ENCODE results near the gene PCIF1.
"Not testable (repeated sequence)": the region's sequence is repeated elsewhere in the genome, so short reads cannot be mapped to it uniquely, and the experiment has no call there.

PCIF1 gene

DNA sequence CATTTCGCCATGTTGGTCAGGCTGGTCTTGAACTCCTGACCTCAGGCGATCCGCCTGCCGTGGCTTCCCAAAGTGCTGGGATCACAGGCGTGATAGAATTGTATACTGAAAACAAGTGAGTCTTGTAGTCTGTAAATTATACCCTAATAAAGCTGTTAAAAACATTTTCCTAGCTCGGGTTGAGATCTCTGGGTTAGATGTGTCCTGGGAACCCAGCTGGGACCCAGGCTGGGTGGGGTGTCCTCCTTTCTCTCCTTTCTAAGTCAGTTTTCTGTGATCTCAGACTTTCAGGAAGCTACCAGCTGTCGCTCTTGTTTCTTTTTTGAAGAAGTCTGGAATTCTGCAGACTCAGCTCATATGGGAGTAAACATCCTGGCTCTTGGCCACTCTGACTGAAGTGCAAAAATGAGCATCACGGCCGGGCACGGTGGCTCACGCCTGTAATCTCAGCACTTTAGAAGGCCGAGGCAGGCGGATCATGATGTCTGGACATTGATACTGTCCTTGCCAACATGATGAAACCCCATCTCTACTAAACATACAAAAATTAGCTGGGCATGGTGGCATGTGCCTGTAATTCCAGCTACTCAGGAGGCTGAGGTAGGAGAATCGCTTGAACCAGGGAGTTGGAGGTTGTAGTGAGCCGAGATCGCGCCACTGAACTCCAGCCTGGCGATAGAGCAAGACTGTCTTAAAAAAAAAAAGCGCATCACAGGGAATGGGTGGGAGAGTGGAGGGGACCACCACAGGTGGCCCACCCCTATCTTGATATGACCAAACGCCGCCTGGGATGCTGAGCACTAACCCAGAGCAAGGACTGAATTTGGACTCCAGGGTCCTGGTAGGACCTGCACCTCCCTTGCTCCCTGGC lies 9.9 kb upstream of the PCIF1 start:
- DNase-seq = no peak

DNA sequence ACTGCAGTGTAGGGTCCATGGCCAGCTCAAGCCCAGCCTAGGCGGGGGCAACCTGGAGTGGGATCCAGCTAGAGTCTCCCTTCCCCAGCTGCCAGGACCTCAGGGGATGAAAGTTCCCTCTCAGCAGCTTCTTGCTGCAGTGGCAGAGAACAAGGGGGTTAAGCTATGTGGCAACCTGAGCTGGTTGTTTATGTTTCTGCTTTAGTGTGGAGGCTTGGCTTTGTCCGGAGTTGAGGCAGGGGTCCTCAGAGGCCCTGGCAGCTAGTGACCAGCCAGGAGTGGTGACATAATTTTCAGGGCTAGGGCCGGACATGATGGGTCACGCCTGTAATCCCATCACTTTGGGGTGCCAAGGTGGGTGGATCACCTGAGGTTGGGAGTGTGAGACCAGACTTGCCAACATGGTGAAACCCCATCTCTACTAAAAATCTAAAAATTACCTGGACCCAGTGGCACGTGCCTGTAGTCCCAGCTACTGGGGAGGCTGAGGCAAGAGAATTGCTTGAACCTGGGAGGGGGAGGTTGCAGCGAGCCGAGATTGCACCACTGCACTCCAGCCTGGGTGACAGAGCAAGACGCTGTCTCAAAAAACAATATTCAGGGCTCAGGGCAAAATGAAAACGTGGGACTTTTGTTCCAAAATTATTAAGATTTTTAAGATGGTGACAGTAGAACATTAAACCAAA lies 8.5 kb upstream of the PCIF1 start:
- no peak for DNase-seq

DNA sequence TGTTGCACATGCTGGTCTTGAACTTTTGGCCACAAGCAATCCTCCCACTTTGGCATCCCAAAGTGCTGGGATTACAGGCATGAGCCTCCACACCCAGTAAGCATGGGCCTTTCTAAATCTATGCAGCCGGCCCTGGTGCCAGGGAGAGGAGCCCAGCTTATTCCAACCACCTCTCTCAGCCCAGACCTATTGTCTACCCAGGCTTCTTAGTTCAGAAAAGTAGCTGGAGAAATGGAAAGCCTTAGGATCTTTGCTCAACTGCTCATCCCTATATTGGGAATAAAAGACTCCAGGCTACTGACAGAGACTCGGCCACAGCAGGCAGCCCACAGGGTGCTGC lies 7.8 kb upstream of the PCIF1 start:
- DNase-seq = no peak

DNA sequence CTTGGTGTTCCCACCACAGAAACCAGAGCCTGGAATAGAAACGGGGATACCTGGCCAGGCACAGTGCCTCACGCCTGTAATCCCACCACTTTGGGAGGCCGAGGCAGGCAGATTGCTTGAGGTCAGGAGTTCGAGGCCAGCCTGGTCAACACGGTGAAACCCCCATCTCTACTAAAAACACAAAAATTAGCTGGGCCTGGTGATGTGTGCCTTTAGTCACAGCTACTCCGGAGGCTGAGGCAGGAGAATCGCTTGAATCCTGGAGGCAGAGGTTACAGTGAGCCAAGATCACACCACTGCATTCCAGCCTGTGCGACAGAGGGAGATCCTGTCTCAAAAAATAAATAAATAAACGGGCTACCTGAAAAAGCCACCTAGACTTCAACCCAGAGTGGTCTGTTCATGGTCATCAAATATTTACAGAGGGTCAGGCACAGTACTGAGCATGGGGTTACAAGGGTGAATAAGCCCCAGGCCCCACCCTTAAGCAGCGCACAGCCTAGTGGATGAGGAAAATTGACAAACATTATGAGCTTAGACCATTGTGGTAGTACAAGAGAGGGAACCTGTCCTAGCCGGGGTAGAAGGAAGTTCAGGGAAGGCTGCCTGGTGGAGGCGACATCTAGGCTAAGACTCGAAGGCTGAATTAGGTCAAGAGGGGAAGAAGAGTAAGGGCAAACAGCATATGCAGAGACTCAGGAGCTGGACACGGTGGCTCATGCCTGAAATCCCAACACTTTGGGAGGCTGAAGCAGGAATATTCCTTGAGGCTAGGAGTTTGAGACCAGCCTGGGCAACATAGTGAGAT lies 7.2 kb upstream of the PCIF1 start:
- DNase-seq = no peak

DNA sequence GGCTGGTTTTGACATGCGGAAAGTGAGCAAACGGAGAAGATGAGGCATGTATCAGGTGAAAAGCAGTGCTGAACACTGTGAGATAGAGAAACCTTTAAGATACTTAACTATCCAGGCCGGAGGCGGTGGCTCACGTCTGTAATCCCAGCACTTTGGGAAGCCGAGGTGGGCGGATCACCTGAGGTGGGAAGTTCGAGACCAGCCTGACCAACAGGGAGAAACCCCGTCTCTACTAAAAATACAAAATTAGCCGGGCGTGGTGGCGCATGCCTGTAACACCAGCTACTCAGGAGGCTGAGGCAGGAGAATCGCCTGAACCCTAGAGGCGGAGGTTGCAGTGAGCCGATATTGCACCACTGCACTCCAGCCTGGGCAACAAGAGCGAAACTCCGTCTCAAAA lies 2.8 kb upstream of the PCIF1 start:
- DNase-seq = not testable (repeated sequence)

DNA sequence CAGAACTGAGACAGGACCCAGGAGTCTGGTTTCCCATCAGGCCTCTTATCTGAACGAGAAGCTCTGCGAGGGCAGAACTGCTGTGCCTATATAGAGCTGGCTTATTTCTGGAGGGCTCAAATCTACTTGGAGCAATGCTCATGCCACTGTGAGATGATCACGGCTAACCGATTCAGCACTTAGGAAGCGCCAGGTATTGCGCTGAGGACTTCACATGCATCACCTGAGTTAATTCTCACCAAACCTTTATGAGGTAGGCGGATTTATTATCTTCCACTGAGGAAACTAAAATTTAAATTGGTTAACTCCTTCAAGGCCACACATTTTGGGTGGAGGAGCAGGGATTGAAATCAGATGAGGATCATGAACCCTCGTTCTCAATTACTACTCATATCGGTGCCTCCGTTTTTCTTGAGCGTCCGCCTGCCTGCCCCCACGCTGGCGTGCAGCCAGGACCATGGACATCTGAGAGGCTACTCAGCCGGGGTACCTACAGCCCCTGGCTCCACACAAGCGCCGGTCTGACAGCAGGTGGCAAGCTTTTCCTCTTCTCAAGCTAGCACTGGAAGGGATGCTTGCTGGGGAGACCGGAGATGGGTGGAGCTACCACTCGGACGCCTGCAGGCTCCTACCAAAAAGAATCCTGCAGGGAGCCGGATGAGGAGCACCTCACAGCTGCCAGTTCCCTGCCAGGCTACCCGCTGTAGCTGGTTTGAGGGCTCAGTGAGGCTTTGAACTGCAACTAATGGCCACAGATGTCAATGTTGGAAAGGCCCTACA lies 1.0 kb upstream of the PCIF1 start:
- peak; percentile 36 for DNase-seq

DNA sequence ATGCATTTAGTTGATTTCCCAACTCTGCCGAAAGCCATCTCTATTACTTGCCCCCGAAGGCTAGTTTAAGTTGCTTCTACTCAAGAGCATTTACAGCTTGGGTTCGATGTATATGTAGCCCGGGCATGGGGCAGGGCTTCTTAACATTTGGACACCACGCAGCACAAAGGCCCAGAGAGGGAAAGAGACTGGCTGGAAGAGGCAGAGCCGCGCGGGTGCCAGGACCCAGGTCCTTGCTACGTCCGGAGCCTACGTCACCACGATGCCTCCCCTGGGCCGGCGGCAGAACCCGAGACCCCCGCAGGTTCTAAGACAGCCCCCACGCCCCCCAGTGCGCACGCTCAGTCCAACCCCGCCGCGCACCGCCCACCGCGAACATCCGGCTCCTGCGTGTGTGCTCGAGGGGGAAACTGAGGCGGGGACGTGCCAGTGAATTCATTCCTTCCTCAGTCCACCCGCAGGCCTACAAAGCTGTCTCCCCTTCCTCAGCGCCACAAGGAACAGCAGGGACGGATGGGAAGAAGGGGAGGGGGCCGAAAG lies 367 bp upstream of the PCIF1 start:
- DNase-seq = peak; percentile 64

DNA sequence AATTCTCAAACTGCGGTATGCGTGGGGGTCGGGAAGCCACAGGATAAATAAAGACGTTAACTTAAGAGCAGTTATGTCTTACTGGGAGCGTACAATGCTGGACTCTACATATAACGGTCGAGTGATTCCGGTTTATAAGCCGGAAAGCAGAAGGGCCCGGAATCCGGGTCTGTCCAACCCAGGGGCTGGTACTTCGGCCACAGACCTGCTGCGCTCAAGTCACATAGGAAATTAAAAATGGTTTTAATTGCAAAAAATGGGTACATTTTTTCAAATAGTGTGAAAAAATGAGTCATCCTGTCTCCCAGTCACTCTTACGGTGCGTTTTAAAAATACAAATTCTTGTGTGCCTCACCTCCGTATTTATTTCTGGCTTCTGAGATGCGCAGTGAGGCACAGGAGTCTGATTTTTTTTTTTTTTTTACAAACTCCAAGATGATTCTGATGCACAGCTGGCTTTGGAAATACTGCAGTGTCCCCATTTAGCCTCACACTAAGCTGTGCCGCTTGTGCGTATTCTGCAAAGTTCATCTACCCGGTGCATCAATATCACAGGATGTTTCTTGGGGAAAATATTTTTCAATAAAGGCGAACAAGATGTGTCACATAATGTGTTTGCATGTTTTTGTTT lies 1.0 kb downstream of the PCIF1 start:
- no peak for DNase-seq

DNA sequence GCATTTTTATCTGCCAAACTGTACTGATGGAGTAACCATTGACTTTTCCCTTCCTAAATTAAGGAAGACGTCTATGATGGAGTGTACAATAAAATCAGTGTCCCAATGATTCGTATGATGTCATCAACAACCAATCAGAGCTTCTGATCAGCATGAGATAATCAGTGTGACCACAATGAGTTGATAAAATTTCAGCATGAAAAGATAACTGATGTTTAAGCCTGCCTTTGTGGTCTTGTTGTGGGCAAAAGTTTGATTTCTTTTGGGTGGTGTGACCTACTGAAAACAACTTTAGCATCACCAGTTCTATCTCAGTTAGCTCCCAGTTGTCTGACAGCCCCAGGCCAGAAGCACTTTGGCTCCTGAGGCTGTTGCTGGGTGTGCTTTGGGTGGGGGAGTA lies 3.3 kb downstream of the PCIF1 start:
- DNase-seq = no peak

DNA sequence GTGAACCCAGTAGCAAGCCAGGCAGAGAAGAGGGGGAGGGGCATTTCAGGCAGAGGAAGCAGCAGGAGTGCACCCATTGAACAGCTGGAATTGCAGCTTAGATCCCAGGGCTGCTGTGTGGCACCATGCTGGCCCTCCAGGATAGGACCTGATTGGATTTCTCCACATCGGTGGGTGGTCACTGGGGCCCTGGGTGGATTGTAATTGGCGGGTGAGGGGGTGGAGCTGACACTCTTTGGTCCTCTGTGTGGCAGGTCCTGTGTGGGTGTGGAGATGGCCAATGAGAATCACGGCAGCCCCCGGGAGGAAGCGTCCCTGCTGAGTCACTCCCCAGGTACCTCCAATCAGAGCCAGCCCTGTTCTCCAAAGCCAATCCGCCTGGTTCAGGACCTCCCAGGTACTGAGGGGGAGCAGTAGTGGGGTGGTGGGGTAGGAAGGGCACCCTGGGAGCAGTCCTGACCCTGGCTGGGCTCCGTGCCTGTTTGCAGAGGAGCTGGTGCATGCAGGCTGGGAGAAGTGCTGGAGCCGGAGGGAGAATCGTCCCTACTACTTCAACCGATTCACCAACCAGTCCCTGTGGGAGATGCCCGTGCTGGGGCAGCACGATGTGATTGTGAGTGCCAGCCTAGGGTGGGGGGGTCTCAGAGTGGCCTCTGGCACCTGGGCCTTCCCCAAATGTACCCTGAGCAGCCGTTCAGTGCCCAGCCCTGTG lies 4.4 kb downstream of the PCIF1 start:
- DNase-seq = no peak

DNA sequence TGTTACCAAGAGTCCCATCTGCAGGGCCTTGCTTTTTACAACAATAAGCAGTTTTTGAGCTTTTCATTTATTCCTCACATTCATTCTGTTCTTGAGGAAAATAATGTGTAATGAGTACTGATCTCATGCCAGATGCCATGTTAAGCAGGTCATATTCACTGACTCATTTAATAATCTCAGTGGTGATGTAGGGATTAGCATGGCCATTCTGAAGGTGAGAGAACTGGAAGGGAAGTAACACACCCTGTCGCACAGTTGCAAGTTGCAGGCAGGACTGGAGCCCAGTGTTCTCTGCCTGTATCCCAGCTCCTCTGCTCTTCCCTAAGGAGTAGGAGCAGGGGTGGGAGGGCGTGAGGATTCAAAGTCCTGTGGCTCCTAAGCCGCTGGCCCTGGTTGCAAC lies 5.6 kb downstream of the PCIF1 start:
- DNase-seq = no peak

DNA sequence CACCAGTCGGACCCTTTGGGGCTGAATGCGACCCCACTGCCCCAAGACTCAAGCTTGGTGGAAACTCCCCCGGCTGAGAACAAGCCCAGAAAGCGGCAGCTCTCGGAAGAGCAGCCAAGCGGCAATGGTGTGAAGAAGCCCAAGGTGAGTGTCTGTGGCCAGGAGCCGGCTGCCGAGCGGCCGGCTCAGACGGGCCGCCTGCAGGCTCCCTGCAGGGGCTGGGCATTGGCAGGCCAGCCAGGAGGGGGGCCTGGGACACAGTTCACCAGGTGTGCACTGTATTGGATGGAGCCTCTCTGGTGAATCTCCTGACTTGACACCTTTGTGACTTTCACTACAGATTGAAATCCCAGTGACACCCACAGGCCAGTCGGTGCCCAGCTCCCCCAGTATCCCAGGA lies 6.0 kb downstream of the PCIF1 start:
- no peak for DNase-seq

DNA sequence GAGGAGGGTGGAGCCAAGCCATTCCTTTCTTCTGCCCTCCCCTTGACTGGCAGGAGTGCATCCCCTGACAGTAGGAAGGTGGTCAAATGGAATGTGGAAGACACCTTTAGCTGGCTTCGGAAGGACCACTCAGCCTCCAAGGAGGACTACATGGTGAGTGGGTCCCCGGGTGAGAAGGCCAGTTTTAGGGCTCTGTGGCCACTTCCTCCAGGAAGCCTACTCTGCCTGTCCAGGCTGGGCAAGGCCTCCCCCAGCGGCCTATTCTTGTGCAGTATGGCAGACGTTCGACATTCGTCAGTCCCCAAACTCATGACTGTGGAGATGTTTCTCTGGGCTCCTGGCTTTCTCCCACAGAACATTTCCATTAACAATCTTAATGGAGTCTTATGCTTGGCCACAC lies 9.1 kb downstream of the PCIF1 start:
- DNase-seq = no peak

DNA sequence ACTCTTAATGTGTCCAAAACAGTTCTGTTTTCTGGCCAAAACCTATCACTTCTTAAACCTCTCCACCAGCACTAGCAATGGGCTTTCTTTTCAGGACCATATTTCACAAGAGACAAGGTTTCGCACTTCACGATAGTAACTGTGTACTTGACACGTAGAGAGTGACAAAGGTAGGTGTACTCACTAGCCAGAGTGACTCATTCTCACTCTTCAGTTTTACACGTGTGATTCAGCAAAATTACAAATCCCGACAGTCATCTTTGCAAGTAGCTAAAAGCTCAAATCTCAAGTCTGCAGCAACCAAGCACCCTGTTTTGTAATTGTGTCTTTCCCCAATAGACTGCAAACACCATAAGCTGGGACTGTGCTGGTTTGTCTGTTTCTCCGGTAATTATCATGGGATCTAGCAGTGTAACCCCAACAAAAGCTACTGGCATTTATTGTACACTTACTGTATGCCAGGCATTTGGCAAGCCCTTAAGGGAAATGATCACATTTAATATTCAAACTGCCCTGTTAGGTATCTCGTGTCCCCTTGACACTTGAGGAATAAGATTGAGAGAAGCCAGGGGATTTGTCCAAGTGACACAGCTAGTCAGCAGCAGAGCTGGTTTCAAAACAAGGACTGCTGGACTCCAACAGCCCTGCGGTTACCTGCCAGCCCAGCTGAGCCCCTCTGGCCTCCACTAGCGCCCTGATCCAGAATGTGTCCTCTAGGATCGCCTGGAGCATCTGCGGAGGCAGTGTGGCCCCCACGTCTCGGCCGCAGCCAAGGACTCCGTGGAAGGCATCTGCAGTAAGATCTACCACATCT lies 9.9 kb downstream of the PCIF1 start:
- DNase-seq = no peak

DNA sequence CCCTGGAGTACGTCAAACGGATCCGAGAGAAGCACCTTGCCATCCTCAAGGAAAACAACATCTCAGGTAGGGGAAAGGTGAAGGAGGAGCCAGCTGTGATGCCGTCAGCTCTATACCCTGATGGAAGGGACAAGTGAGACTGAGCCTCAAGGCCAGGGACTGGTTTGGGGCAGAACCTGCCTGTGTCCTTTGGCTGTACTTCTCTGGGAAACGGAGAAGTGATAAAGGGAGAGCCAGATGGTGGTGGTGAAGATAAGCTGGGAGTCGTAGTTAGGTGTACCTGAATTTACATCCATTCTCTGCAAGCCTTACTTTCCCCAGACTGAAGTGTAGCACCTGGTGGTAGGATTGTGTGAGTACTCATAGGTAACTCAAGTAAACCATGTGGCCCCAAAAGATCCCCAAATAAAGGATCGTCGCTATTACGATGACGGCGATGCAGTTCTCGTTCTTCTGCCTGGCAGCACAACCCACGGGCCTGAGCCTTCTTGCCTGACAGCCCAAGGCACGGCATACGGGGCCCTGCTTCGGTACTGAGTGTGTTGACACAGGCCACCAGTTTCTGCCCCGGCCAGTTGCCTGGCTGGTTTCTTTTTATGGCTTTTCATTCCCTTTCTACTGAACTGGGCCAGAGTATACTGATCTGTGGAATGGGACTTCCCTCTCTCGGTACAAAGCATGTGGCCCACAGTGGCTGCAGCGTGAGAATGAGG lies 10.6 kb downstream of the PCIF1 start:
- no peak for DNase-seq

DNA sequence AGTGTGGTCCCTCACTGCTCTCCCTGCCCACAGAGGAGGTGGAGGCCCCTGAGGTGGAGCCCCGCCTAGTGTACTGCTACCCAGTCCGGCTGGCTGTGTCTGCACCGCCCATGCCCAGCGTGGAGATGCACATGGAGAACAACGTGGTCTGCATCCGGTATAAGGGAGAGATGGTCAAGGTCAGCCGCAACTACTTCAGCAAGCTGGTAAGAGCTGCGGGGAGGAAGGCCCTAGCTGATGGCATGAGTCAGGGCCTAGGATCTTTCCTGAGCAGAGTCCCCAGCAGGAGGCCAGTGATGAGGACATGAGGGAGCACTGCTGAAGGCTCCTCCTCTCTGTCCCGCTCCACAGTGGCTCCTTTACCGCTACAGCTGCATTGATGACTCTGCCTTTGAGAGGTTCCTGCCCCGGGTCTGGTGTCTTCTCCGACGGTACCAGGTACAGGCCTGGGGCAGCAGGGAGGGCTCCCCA lies 11.2 kb downstream of the PCIF1 start:
- DNase-seq = no peak

DNA sequence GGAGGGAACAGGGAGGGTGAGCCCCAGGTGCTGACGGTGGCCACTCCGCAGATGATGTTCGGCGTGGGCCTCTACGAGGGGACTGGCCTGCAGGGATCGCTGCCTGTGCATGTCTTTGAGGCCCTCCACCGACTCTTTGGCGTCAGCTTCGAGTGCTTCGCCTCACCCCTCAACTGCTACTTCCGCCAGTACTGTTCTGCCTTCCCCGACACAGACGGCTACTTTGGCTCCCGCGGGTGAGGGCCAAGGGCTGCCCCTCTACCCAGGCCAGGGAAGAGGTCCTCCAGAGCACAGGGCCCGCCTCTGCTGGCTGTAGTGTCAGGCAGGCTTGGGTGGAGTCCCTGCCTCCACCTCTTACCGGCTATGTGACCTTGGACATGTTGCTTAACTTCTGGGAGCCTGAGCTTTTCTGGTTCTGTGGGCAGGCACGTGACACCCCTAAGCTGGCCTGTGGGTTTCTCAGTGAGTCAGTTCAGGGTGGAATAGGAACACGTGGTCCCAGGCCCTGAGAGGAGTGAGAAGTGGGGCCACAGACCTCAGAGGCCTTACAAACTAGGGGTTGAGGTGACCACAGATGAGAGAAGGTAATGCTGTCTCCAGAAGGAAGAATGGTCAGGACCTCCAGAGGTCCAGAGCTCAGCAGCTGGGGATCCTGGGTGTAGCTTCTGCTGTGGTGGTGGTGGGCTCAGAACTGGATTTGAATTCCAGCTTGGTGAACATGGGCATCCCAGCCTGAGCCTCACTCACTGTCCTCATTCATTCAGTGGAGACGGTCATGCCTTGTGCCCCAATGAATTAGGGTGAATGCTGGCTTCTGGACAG lies 11.9 kb downstream of the PCIF1 start:
- peak; percentile 10 for DNase-seq

DNA sequence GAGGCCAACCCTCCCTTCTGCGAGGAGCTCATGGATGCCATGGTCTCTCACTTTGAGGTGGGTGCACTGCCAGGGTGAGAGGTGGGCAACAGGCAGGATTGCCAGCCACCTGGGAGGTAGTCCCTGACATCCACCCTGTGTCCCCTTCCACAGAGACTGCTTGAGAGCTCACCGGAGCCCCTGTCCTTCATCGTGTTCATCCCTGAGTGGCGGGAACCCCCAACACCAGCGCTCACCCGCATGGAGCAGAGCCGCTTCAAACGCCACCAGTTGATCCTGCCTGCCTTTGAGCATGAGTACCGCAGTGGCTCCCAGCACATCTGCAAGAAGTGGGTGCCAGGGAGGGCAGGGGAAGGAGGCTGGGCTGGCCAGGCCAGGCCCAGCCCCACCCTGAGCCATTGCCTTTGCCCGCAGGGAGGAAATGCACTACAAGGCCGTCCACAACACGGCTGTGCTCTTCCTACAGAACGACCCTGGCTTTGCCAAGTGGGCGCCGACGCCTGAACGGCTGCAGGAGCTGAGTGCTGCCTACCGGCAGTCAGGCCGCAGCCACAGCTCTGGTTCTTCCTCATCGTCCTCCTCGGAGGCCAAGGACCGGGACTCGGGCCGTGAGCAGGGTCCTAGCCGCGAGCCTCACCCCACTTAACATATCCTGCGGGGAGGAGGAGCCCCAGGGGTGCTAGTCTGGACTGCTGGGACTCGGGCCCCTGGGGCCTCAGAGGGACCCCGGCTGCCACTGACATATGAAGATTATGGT lies 12.8 kb downstream of the PCIF1 start:
- DNase-seq = no peak

Measured in stimulated activated naive CD4-positive, alpha-beta T cell treated with Interleukin-2 at 50 U/mL for 16 hours (primary cell).